Glutamatergic neuron (in vitro differentiated cells): ENCODE measurements around the gene RNASE11. TPM values are rescaled to one million over a fixed set of nuclear protein-coding genes. Genes with fewer than 3 reads are reported as not detected.
"Not testable (repeated sequence)": the region's sequence is repeated elsewhere in the genome, so short reads cannot be mapped to it uniquely, and the experiment has no call there.

Experiments used
- DNase-seq: peaks from one replicate; pipeline ENCODE4 v3.0.0; 2022
- H3K27ac Mint-ChIP-seq: one replicate; pipeline ENCODE4 v1.8.0; 2020; ENCODE audit warnings: mild to moderate bottlenecking, mixed read lengths, inconsistent platforms; ENCODE audit not compliant: unreplicated experiment
- H3K27me3 Mint-ChIP-seq: one replicate; pipeline ENCODE4 v1.8.0; 2020; ENCODE audit warnings: mild to moderate bottlenecking, moderate library complexity, mixed read lengths, inconsistent platforms; ENCODE audit not compliant: unreplicated experiment
- H3K36me3 Mint-ChIP-seq: one replicate; pipeline ENCODE4 v1.8.0; 2020; ENCODE audit warnings: mild to moderate bottlenecking, mixed read lengths, inconsistent platforms; ENCODE audit not compliant: unreplicated experiment
- H3K4me1 Mint-ChIP-seq: one replicate; pipeline ENCODE4 v1.8.0; 2020; ENCODE audit warnings: mild to moderate bottlenecking, low read depth, mixed read lengths, inconsistent platforms; ENCODE audit not compliant: unreplicated experiment
- H3K4me3 Mint-ChIP-seq: one replicate; pipeline ENCODE4 v1.8.0; 2020; ENCODE audit warnings: mild to moderate bottlenecking, mixed read lengths, inconsistent platforms; ENCODE audit not compliant: unreplicated experiment
- H3K9me3 Mint-ChIP-seq: one replicate; pipeline ENCODE4 v1.8.0; 2020; ENCODE audit warnings: mild to moderate bottlenecking, moderate library complexity, mixed read lengths, inconsistent platforms; ENCODE audit not compliant: unreplicated experiment
- total RNA-seq: library from RNA; stranded (reverse); fragmentation: NEBNext Ultra II Directional; extraction: Animal tissue kit (Norgen Biotek cat#: 25700); gene quantifications from one replicate; pipeline ENCODE4 v1.2.1, GENCODE V29; 2021; ENCODE audit not compliant: unreplicated experiment
- TF ChIP-seq, protein P1 (sequence below): fragments of 200-600 bp; sonication (generic); IDR thresholded peaks from one replicate; pipeline ENCODE4 v1.5.0; 2021; ENCODE audit not compliant: partially characterized antibody, unreplicated experiment

Gene RNASE11
- total RNA-seq, 1 donor from 2014 or later: not detected

DNA sequence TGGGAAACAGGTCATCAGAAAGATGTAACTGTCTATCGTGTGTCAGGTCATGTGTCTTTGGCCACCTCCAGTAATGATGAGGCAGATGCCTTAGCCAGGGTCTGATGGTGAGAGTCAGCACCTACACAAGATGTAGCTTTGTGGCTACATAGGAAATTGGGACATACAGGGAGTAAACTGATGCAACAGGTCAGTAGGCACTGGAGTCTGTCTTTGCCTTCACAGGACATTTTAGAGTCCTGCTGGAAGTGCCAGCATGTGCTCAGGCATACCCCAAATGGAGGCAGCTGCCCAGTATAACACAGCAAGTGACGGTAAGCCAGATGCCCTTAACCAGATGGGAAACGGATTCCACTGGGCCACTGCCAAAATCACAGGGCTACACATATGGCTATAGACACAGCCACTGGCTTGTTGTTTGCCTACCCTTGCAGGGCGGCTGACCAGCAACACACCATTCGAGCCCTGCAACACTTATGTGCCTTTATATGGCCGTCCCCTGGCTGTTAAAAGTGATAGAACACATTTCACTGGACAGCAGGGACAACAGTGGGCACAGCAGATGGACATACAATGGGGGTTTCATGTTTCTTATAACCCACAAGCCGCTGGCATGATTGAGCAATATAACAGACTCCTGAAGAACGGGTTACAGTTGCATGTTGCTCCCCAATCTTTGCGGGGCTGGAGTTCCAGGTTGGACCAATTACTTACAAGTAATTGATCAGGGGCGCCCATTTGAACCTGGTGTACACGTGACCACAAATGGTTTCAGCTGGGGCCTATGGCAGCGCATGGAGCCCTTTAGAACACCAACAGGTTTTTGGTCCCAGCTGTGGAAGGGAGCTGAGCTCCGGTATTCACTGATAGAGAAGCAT lies 16.3 kb upstream of the RNASE11 start:
- no peaks in the 10 kb centered on the region for H3K4me1 Mint-ChIP-seq
- TF ChIP-seq, protein P1, sequence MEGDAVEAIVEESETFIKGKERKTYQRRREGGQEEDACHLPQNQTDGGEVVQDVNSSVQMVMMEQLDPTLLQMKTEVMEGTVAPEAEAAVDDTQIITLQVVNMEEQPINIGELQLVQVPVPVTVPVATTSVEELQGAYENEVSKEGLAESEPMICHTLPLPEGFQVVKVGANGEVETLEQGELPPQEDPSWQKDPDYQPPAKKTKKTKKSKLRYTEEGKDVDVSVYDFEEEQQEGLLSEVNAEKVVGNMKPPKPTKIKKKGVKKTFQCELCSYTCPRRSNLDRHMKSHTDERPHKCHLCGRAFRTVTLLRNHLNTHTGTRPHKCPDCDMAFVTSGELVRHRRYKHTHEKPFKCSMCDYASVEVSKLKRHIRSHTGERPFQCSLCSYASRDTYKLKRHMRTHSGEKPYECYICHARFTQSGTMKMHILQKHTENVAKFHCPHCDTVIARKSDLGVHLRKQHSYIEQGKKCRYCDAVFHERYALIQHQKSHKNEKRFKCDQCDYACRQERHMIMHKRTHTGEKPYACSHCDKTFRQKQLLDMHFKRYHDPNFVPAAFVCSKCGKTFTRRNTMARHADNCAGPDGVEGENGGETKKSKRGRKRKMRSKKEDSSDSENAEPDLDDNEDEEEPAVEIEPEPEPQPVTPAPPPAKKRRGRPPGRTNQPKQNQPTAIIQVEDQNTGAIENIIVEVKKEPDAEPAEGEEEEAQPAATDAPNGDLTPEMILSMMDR: no peak
- DNase-seq: no peak
- no peak overlapping the region for H3K27ac Mint-ChIP-seq
- H3K36me3 Mint-ChIP-seq: no peaks in the 10 kb centered on the region
- peaks cover 2% of the 10 kb centered on the region for H3K9me3 Mint-ChIP-seq
- peaks cover 3% of the 10 kb centered on the region for H3K27me3 Mint-ChIP-seq
- H3K4me3 Mint-ChIP-seq: no peak overlapping the region

DNA sequence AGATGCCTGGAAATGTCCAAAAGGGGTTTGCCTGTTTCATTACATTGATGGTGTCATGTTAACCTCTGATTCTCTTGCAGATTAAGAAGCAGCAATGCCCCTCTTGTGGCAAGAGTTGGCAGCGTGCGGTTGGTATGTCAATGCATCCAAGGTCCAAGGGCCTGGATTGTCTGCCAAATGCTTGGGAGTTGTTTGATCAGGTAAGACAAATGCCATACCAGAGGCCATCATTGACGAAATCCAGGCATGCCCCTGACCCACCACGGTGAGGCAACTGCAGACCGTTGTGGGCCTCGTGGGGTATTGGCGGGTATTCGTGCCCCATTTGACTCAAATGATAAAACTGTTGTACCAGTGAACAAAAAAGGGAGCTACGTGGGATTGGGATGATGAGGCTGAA lies 14.8 kb upstream of the RNASE11 start:
- H3K4me3 Mint-ChIP-seq: no peak overlapping the region
- H3K4me1 Mint-ChIP-seq: no peaks in the 10 kb centered on the region
- peaks cover 2% of the 10 kb centered on the region for H3K9me3 Mint-ChIP-seq
- H3K27me3 Mint-ChIP-seq: peaks cover 2% of the 10 kb centered on the region
- H3K27ac Mint-ChIP-seq: no peak overlapping the region
- DNase-seq: no peak
- H3K36me3 Mint-ChIP-seq: no peaks in the 10 kb centered on the region
- TF ChIP-seq, protein P1: no peak

DNA sequence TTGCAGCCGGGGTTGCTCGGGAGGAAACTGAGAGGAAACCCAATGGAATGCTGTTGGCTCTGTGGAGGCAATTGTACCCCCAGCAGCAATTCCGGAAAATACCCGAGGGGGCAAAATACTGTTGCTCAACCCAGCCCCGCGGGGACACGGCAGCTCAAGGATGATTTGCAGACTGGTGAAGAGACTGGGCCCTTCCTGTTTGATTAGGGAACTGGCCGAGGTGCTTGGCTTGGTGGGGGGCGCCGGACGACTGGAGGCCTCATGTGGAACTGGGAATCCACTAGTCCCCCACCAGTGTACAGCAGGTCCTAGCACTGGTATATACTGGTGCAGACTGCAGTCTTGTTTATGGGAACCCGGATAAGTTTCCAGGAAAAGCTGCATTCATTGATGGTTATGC lies 13.7 kb upstream of the RNASE11 start:
- H3K4me1 Mint-ChIP-seq: no peaks in the 10 kb centered on the region
- no peak overlapping the region for H3K4me3 Mint-ChIP-seq
- no peak overlapping the region for H3K27ac Mint-ChIP-seq
- no peaks in the 10 kb centered on the region for H3K36me3 Mint-ChIP-seq
- peaks cover 2% of the 10 kb centered on the region for H3K27me3 Mint-ChIP-seq
- TF ChIP-seq, protein P1: no peak
- peaks cover 2% of the 10 kb centered on the region for H3K9me3 Mint-ChIP-seq
- no peak for DNase-seq

DNA sequence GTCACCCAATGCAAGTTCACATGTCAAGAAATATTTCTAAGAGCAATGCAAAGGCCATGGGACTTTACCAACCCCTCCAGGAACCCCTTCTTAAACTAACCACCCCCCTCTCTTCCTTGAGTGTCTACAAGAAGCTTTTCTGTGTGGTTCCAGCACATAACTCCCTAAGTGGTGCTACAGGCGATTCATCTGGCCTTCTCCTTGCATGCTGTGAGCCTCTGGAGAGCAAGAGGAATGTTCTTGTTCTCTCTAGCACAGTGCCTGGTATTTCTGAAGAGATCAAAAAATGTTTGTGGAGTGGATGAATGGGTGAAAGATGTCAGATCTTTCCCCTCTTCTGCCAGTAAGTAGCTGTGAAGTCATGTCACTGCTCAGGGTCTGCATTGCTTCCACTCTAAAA lies 9.3 kb upstream of the RNASE11 start:
- H3K27ac Mint-ChIP-seq: no peak overlapping the region
- DNase-seq: no peak

DNA sequence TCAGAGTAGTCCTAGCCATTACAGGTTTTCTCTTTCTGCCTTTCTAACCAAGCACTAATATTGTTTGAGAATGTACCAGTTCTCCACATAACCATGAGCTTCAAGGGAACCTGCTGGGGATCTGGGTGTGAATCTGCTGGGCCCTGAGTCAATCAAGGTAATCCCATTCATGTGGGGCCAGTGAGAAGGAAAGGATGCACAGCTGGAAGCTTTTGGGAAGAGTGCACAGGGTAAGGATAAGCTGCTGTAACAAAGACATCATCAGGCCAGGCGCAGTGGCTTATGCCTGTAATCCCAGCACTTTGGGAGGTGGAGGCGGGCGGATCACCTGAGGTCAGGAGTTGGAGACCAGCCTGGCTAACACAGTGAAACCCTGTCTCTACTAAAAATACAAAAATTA lies 7.9 kb upstream of the RNASE11 start:
- not testable (repeated sequence) for H3K4me1 Mint-ChIP-seq, H3K9me3 Mint-ChIP-seq, H3K4me3 Mint-ChIP-seq, H3K27me3 Mint-ChIP-seq, DNase-seq, H3K36me3 Mint-ChIP-seq, H3K27ac Mint-ChIP-seq

More for the DNA sequence above, 9.3 kb upstream of the RNASE11 start:
- Mint-ChIP-seq H3K4me3 (no peak overlapping the region), H3K4me1 (no peaks in the 10 kb centered on the region), H3K27me3 (peaks cover 4% of the 10 kb centered on the region), H3K9me3 (peaks cover 1% of the 10 kb centered on the region), H3K36me3 (no peaks in the 10 kb centered on the region)
- TF ChIP-seq, protein P1: no peak
